Fibroblast of lung (primary cell): ENCODE data around the gene DPH3. TPM values are rescaled to one million over a fixed set of nuclear protein-coding genes. Genes with fewer than 3 reads are reported as not detected.

Experiments used
- DNase-seq, 2 donors: peaks; one replicate each; pipeline versions ENCODE4 v3.0.0 to v3.0.0-alpha.2; 2010; ENCODE audit warnings: low read depth in 2 of 2
- H2AFZ ChIP-seq: 2 replicates; pipeline ENCODE4 v1.5.1; 2012; ENCODE audit warnings: low read length, control low read depth, inconsistent platforms
- H3K27ac ChIP-seq: 2 replicates; pipeline ENCODE4 v1.5.1; 2011; ENCODE audit warnings: low read length, control low read depth; ENCODE audit not compliant: insufficient read depth
- H3K27me3 ChIP-seq: 2 replicates; pipeline ENCODE4 v1.5.1; 2011; ENCODE audit warnings: mild to moderate bottlenecking, low read length; ENCODE audit not compliant: control insufficient read depth, insufficient read depth
- H3K36me3 ChIP-seq: 2 replicates; pipeline ENCODE4 v1.5.1; 2011; ENCODE audit warnings: low read length; ENCODE audit not compliant: control insufficient read depth, insufficient read depth
- H3K4me1 ChIP-seq: 2 replicates; pipeline ENCODE4 v1.5.1; 2011; ENCODE audit warnings: low read length; ENCODE audit not compliant: control insufficient read depth, insufficient read depth; ENCODE audit errors: extremely low read depth
- H3K4me2 ChIP-seq: 2 replicates; pipeline ENCODE4 v1.5.1; 2011; ENCODE audit warnings: low read length, control low read depth; ENCODE audit not compliant: insufficient read depth; ENCODE audit errors: extremely low read depth
- H3K4me3 ChIP-seq, 4 experiments: fragments of 200-600 bp in 1 of 4; sonication (generic) in 1 of 4; replicated peaks in 1 of 4; 2 replicates each; pipeline ENCODE4 v1.5.1; 2011 to 2016; ENCODE audit warnings: low read length in 4 of 4, low read depth in 3 of 4, mild to moderate bottlenecking in 3 of 4, control low read depth in 2 of 4, inconsistent platforms in 1 of 4, mixed read lengths in 1 of 4; ENCODE audit not compliant: insufficient read depth in 1 of 4; ENCODE audit errors: control extremely low read depth in 1 of 4
- H3K79me2 ChIP-seq: 2 replicates; pipeline ENCODE4 v1.5.1; 2012; ENCODE audit warnings: mild to moderate bottlenecking, low read length, inconsistent platforms; ENCODE audit not compliant: control insufficient read depth, insufficient read depth
- H3K9ac ChIP-seq: 2 replicates; pipeline ENCODE4 v1.5.1; 2011; ENCODE audit warnings: mild to moderate bottlenecking, low read length, control low read depth; ENCODE audit not compliant: insufficient read depth
- H3K9me3 ChIP-seq: 2 replicates; pipeline ENCODE4 v1.5.1; 2012; ENCODE audit warnings: low read depth, low read length; ENCODE audit not compliant: control insufficient read depth, insufficient read depth
- H4K20me1 ChIP-seq: 2 replicates; pipeline ENCODE4 v1.5.1; 2011; ENCODE audit warnings: low read length; ENCODE audit not compliant: control insufficient read depth, insufficient read depth; ENCODE audit errors: extremely low read depth
- CTCF ChIP-seq, 2 donors: IDR thresholded peaks in 1 of 2; conservative IDR thresholded peaks in 1 of 2; 1 replicate in 1 of 2; 2 replicates in 1 of 2; pipeline ENCODE4 v1.5.1; 2011 to 2012; ENCODE audit warnings: low read length in 2 of 2, control low read depth in 1 of 2, inconsistent platforms in 1 of 2, low read depth in 1 of 2, mild to moderate bottlenecking in 1 of 2
- EZH2 ChIP-seq: IDR thresholded peaks from 2 replicates; pipeline ENCODE4 v1.5.1; 2012; ENCODE audit warnings: low read length, control low read depth, mild to moderate bottlenecking; ENCODE audit errors: missing control alignments
- polyA plus RNA-seq, 2 donors: library from polyadenylated mRNA; depleted of rRNA in 1 of 2; stranded (reverse) in 1 of 2; unstranded in 1 of 2; fragments of >200 nt; gene quantifications; 2 replicates each; pipeline ENCODE4 v1.2.1, GENCODE V29; 2011 to 2012; ENCODE audit warnings: missing spikeins in 1 of 2
- total RNA-seq: library from RNA; depleted of rRNA; stranded (reverse); fragments of >200 nt; gene quantifications from 2 replicates; pipeline ENCODE4 v1.2.1, GENCODE V29; 2014

The DPH3 gene
- total and polyA plus RNA-seq, 2 donors (not counting 1 experiment from before 2014, with no cell fraction given): 28.1 to 28.2 TPM

- Histone ChIP-seq H3K79me2 (no peaks in the 10 kb centered on the region), H4K20me1 (no peaks in the 10 kb centered on the region)
- TF ChIP-seq CTCF (conservative IDR thresholded peaks at IDR 0.05 in 1 of 2, IDR thresholded peaks at IDR 0.05 in 1 of 2; ENCODE audit: low read depth in 1 of 2, low read length in 2 of 2) (no peak), EZH2 (no peak)
Observed at GRCh38 chr3:16236030-16236639, 28.6 kb downstream of the DPH3 start.

GRCh38 chr3:16234281-16234680 is 30.5 kb downstream of the DPH3 start:
- Histone ChIP-seq H3K27ac (no peak overlapping the region), H3K9me3 (no peaks in the 10 kb centered on the region), H3K27me3 (no peaks in the 10 kb centered on the region), H3K9ac (no peak overlapping the region), H3K4me1 (peaks cover under 1% of the 10 kb centered on the region), H3K36me3 (no peaks in the 10 kb centered on the region), H3K79me2 (no peaks in the 10 kb centered on the region), H3K4me3 (no peak overlapping the region), H2AFZ (no peak overlapping the region), H3K4me2 (no peak overlapping the region), H4K20me1 (no peaks in the 10 kb centered on the region)
- TF ChIP-seq CTCF (conservative IDR thresholded peaks at IDR 0.05 in 1 of 2, IDR thresholded peaks at IDR 0.05 in 1 of 2; ENCODE audit: low read depth in 1 of 2, low read length in 2 of 2): no peak
- TF ChIP-seq EZH2: no peak
- DNase-seq: no peak

More at GRCh38 chr3:16236030-16236639, 28.6 kb downstream of the DPH3 start:
- no peaks in the 10 kb centered on the region for H3K9me3 ChIP-seq
- H3K4me2 ChIP-seq: no peak overlapping the region
- DNase-seq: no peak
- H3K4me1 ChIP-seq: peaks cover 6% of the 10 kb centered on the region
- H2AFZ ChIP-seq: no peak overlapping the region
- no peak overlapping the region for H3K27ac ChIP-seq
- no peak overlapping the region for H3K9ac ChIP-seq
- no peaks in the 10 kb centered on the region for H3K27me3 ChIP-seq
- H3K4me3 ChIP-seq: no peak overlapping the region
- H3K36me3 ChIP-seq: no peaks in the 10 kb centered on the region

- Histone ChIP-seq H3K4me2 (no peak overlapping the region), H3K36me3 (no peaks in the 10 kb centered on the region), H3K27me3 (no peaks in the 10 kb centered on the region), H3K79me2 (no peaks in the 10 kb centered on the region), H3K4me3 (no peak overlapping the region), H3K9me3 (no peaks in the 10 kb centered on the region), H3K27ac (no peak overlapping the region), H3K9ac (no peak overlapping the region), H4K20me1 (no peaks in the 10 kb centered on the region), H2AFZ (no peak overlapping the region), H3K4me1 (no peaks in the 10 kb centered on the region)
- TF ChIP-seq EZH2 (no peak), CTCF (conservative IDR thresholded peaks at IDR 0.05 in 1 of 2, IDR thresholded peaks at IDR 0.05 in 1 of 2; ENCODE audit: low read depth in 1 of 2, low read length in 2 of 2) (no peak)
- no peak for DNase-seq
Observed at GRCh38 chr3:16233806-16234205, 30.9 kb downstream of the DPH3 start.
